HepG2 (cell line): Measurements from ENCODE around the gene OTUB2. TPM values are rescaled to one million over a fixed set of nuclear protein-coding genes. Genes with fewer than 3 reads are reported as not detected.

ENCODE experiments used
- ATF5 ChIP-seq: sonication (generic); formaldehyde crosslinking; IDR thresholded peaks from 2 replicates; pipeline ENCODE4 v1.4.0; 2020; ENCODE audit warnings: mild to moderate bottlenecking, low read depth, missing genetic modification reagents
- BORCS8-MEF2B ChIP-seq: sonication (generic); formaldehyde crosslinking; IDR thresholded peaks from 2 replicates; pipeline ENCODE4 v1.8.0; 2022; ENCODE audit warnings: mild to moderate bottlenecking, missing genetic modification reagents
- DMAP1 ChIP-seq: IDR thresholded peaks from 2 replicates; pipeline ENCODE4 v1.6.1; 2016
- FOXM1 ChIP-seq: sonication (generic); formaldehyde crosslinking; IDR thresholded peaks from 2 replicates; pipeline ENCODE4 v1.5.0; 2020; ENCODE audit warnings: missing genetic modification reagents
- HNF1B ChIP-seq: sonication (generic); formaldehyde crosslinking; IDR thresholded peaks from 2 replicates; pipeline ENCODE4 v1.5.1; 2020; ENCODE audit warnings: mild to moderate bottlenecking, moderate library complexity, missing genetic modification reagents
- HNRNPK ChIP-seq: fragments of 200-400 bp; formaldehyde crosslinking; IDR thresholded peaks from 2 replicates; pipeline ENCODE4 v1.6.1; 2018; ENCODE audit warnings: low read length, low read depth, moderate library complexity, mild to moderate bottlenecking; ENCODE audit not compliant: poor library complexity, severe bottlenecking
- MAZ ChIP-seq, 2 experiments: sonication (generic) in 1 of 2; formaldehyde crosslinking in 1 of 2; IDR thresholded peaks; 2 replicates each; pipeline versions ENCODE4 v1.5.0 to v1.6.1; 2012 to 2020; ENCODE audit warnings: low read depth in 2 of 2, mild to moderate bottlenecking in 2 of 2, borderline replicate concordance in 1 of 2, improper control_type of control experiment in 1 of 2, low read length in 1 of 2, missing genetic modification reagents in 1 of 2, moderate library complexity in 1 of 2
- MXD3 ChIP-seq: IDR thresholded peaks from 2 replicates; pipeline ENCODE4 v1.6.1; 2016; ENCODE audit warnings: mild to moderate bottlenecking, missing biosample characterization, missing genetic modification reagents
- POGZ ChIP-seq: sonication (generic); formaldehyde crosslinking; IDR thresholded peaks from 2 replicates; pipeline ENCODE4 v1.4.0; 2020; ENCODE audit warnings: mild to moderate bottlenecking, missing genetic modification reagents
- SRSF9 ChIP-seq: fragments of 200-400 bp; formaldehyde crosslinking; IDR thresholded peaks from 2 replicates; pipeline ENCODE4 v1.6.1; 2018; ENCODE audit warnings: borderline replicate concordance, mild to moderate bottlenecking, low read depth, low read length; ENCODE audit not compliant: insufficient read depth, poor library complexity, severe bottlenecking
- TCF7 ChIP-seq: sonication (generic); IDR thresholded peaks from 2 replicates; pipeline ENCODE4 v1.6.1; 2016; ENCODE audit warnings: antibody characterized with exemption, low read depth
- TFE3 ChIP-seq: IDR thresholded peaks from 2 replicates; pipeline ENCODE4 v1.6.1; 2016
- ZFP1 ChIP-seq: IDR thresholded peaks from 2 replicates; pipeline ENCODE4 v1.6.1; 2016
- ZNF747 ChIP-seq: sonication (generic); formaldehyde crosslinking; IDR thresholded peaks from 2 replicates; pipeline ENCODE4 v1.8.1; 2023; ENCODE audit warnings: missing genetic modification reagents, mild to moderate bottlenecking, borderline replicate concordance
- ZXDC ChIP-seq: sonication (generic); formaldehyde crosslinking; IDR thresholded peaks from 2 replicates; pipeline ENCODE4 v1.5.0; 2020; ENCODE audit warnings: mild to moderate bottlenecking, missing genetic modification reagents
- polyA plus RNA-seq, 8 experiments: library from polyadenylated mRNA; depleted of rRNA in 3 of 8; stranded (reverse) in 7 of 8; unstranded in 1 of 8; fragments of >200 nt; fragmentation: Illumina TruSeq in 4 of 8; extraction: Trizol in 4 of 8; gene quantifications; 2 replicates each; pipeline versions ENCODE4 v1.2.1 to v1.2.3, GENCODE V29; 2011 to 2016; ENCODE audit warnings: low read depth in 4 of 8, missing spikeins in 1 of 8, mixed read lengths in 1 of 8; ENCODE audit not compliant: insufficient read depth in 1 of 8
- total RNA-seq, 5 experiments: library from RNA; depleted of rRNA; stranded (reverse); fragments of >200 nt; fragmentation: Illumina TruSeq; extraction: Trizol; gene quantifications; 2 replicates each; pipeline ENCODE4 v1.2.3, GENCODE V29; 2016; ENCODE audit warnings: low read depth in 1 of 5

Gene OTUB2
- total and polyA plus RNA-seq, 2 of the 13 experiments (the other 11 are each of a cell fraction or from before 2014, with no cell fraction given), result 2.2 to 2.4 TPM

GRCh38 chr14:94022532-94023411 is 3.4 kb upstream of the OTUB2 start (continued):
- TF ChIP-seq SRSF9 (no peak), POGZ (CRISPR knock-in tag) (no peak), MXD3 (CRISPR knock-in tag) (no peak), ZXDC (CRISPR knock-in tag) (no peak), HNRNPK (no peak), ZNF747 (CRISPR knock-in tag) (no peak), FOXM1 (CRISPR knock-in tag) (no peak), HNF1B (CRISPR knock-in tag) (peak; percentile 7; the same call in 1 of the 2 replicates), TCF7 (no peak), DMAP1 (peak; percentile 51; the same call in 1 of the 2 replicates), ATF5 (CRISPR knock-in tag) (no peak), TFE3 (CRISPR knock-in tag) (peak; percentile 72), ZFP1 (CRISPR knock-in tag) (no peak), MAZ (IDR thresholded peaks at IDR 0.05; ENCODE audit: borderline replicate concordance, low read depth, low read length) (no peak), MAZ (CRISPR knock-in tag; IDR thresholded peaks at IDR 0.05; ENCODE audit: low read depth) (0 out of 2 replicates have a peak, but pooled peaks have one; percentile 29), BORCS8-MEF2B (CRISPR knock-in tag) (no peak)
